Prostate gland (tissue), 2 donors: ENCODE measurements around the gene UGT2B10. TPM values are rescaled to one million over a fixed set of nuclear protein-coding genes. Genes with fewer than 3 reads are reported as not detected.

Experiments
- DNase-seq: peaks from one replicate; pipeline ENCODE4 v3.0.0-alpha.2; 2019; ENCODE audit warnings: low spot score
- H3K27ac ChIP-seq, 2 donors: fragments of 200-600 bp; sonication (generic); 2 replicates each; pipeline ENCODE4 v1.5.1; 2017 to 2019
- H3K27me3 ChIP-seq: fragments of 200-600 bp; sonication (generic); replicated peaks from 2 replicates; pipeline ENCODE4 v1.5.1; 2019; ENCODE audit not compliant: insufficient read depth
- H3K36me3 ChIP-seq, 2 donors: fragments of 200-600 bp; sonication (generic); 1 replicate in 1 of 2; 2 replicates in 1 of 2; pipeline versions ENCODE4 v1.5.1 to v1.8.1; 2017 to 2019
- H3K4me1 ChIP-seq: fragments of 200-600 bp; sonication (generic); replicated peaks from 2 replicates; pipeline ENCODE4 v1.5.1; 2019
- H3K4me3 ChIP-seq, 2 donors: fragments of 200-600 bp; sonication (generic); 2 replicates each; pipeline ENCODE4 v1.5.1; 2017 to 2019
- H3K9me3 ChIP-seq: fragments of 200-600 bp; sonication (generic); 2 replicates; pipeline ENCODE4 v1.5.1; 2017
- CTCF ChIP-seq, 4 experiments: fragments of 200-600 bp in 2 of 4; fragments of 450-650 bp in 2 of 4; sonication (generic) in 2 of 4; IDR thresholded peaks; 1 replicate in 3 of 4; 2 replicates in 1 of 4; pipeline ENCODE4 v1.5.1; 2016 to 2019; ENCODE audit warnings: antibody characterized with exemption in 4 of 4, mild to moderate bottlenecking in 2 of 4, moderate library complexity in 2 of 4
- POLR2A ChIP-seq: fragments of 450-650 bp; IDR thresholded peaks from one replicate; pipeline ENCODE4 v1.6.1; 2016; ENCODE audit warnings: antibody characterized with exemption, mild to moderate bottlenecking
- POLR2AphosphoS5 ChIP-seq: sonication (generic); formaldehyde crosslinking; IDR thresholded peaks from one replicate; pipeline ENCODE4 v1.6.1; 2017; ENCODE audit warnings: antibody characterized with exemption
- WGBS: methylation state at CpG from one replicate; pipeline ENCODE4 v1.1.5; 2018; 5-methylcytosine and 5-hydroxymethylcytosine counted together
- intact Hi-C: fragments of 100-400 bp; cut with DNase I; formaldehyde crosslinking; loops from one replicate; pipeline ENCODE4 v1.14.2; 2022
- total RNA-seq, 2 donors: library from RNA; depleted of rRNA; stranded (reverse); fragments of >200 nt; gene quantifications; one replicate each; pipeline ENCODE4 v1.1.0, GENCODE V29; 2016

The UGT2B10 gene
- total RNA-seq, 2 donors from 2014 or later, result not detected

GRCh38 chr4:68831642-68832041, 15.8 kb downstream of the UGT2B10 start:
- Histone ChIP-seq H3K4me3 (no peak overlapping the region), H3K27me3 (no peaks in the 10 kb centered on the region), H3K4me1 (no peaks in the 10 kb centered on the region), H3K36me3 (no peaks in the 10 kb centered on the region), H3K9me3 (no peaks in the 10 kb centered on the region), H3K27ac (no peak overlapping the region)
- DNase-seq, result no peak
- intact Hi-C loops, result no loop called here
- TF ChIP-seq CTCF (IDR thresholded peaks at IDR 0.05) (no peak), POLR2AphosphoS5 (no peak), POLR2A (no peak)

GRCh38 chr4:68850293-68850692, 34.5 kb downstream of the UGT2B10 start:
- Histone ChIP-seq H3K36me3 (no peaks in the 10 kb centered on the region), H3K4me3 (no peak overlapping the region), H3K27me3 (no peaks in the 10 kb centered on the region), H3K9me3 (no peaks in the 10 kb centered on the region), H3K4me1 (no peaks in the 10 kb centered on the region), H3K27ac (no peak overlapping the region)
- no peak for DNase-seq
- intact Hi-C loops, result no loop called here
- WGBS, result 60% methylated on average over 3 of the region's 3 CpGs
- TF ChIP-seq POLR2A (no peak), CTCF (IDR thresholded peaks at IDR 0.05) (no peak), POLR2AphosphoS5 (no peak)

GRCh38 chr4:68855771-68856170, 40.0 kb downstream of the UGT2B10 start:
- Histone ChIP-seq H3K36me3 (no peaks in the 10 kb centered on the region), H3K4me1 (no peaks in the 10 kb centered on the region), H3K9me3 (no peaks in the 10 kb centered on the region), H3K4me3 (no peak overlapping the region), H3K27ac (no peak overlapping the region), H3K27me3 (no peaks in the 10 kb centered on the region)
- 62% methylated on average over 2 of the region's 2 CpGs for WGBS
- intact Hi-C loops, result no loop called here
- no peak for DNase-seq
- TF ChIP-seq POLR2AphosphoS5 (no peak), POLR2A (no peak), CTCF (IDR thresholded peaks at IDR 0.05) (no peak)

DNA sequence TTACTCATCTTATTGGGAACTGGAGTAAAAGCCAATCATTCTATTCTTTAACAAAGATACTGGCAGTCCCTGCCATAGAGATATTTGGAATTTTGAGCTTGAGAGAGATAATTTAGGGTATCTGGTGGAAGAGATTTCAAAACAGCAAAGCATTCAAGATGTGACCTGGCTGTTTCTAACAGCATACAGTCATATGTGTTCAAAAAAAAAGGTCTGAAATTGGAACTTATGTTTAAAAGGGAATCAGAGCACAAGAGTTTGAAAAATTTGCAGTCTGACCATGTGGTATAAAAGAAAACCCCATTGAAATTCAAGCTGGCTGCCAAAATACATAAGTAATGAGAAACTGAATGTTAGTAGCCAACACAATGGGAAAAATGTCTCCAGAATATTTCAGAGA, 42.2 kb downstream of the UGT2B10 start:
- no peak for DNase-seq
- Histone ChIP-seq H3K27ac (no peak overlapping the region), H3K4me3 (no peak overlapping the region), H3K27me3 (no peaks in the 10 kb centered on the region), H3K9me3 (no peaks in the 10 kb centered on the region), H3K4me1 (no peaks in the 10 kb centered on the region), H3K36me3 (no peaks in the 10 kb centered on the region)
- TF ChIP-seq POLR2AphosphoS5, result no peak
- intact Hi-C loops, result no loop called here

GRCh38 chr4:68859655-68860054, 43.9 kb downstream of the UGT2B10 start:
- intact Hi-C loops, result no loop called here
- H3K27me3 ChIP-seq, result no peaks in the 10 kb centered on the region
- no peaks in the 10 kb centered on the region for H3K4me1 ChIP-seq
- H3K4me3 ChIP-seq, result no peak overlapping the region
- no peak for DNase-seq
- no peak overlapping the region for H3K27ac ChIP-seq
- no peak for TF ChIP-seq POLR2AphosphoS5
- no peak for TF ChIP-seq POLR2A
- no peak for TF ChIP-seq CTCF (IDR thresholded peaks at IDR 0.05)
- H3K9me3 ChIP-seq, result no peaks in the 10 kb centered on the region
- H3K36me3 ChIP-seq, result no peaks in the 10 kb centered on the region
- WGBS, result 79% methylated on average over 1 of the region's 1 CpG
